Right atrium auricular region (tissue), 2 donors: ENCODE results near the gene MARK3. TPM values are rescaled to one million over a fixed set of nuclear protein-coding genes. Genes with fewer than 3 reads are reported as not detected.

Source experiments
- DNase-seq: peaks from one replicate; pipeline ENCODE4 v3.0.0-alpha.2; 2019; ENCODE audit warnings: low spot score
- H3K27ac ChIP-seq, 2 donors: fragments of 200-600 bp; sonication (generic); 1 replicate in 1 of 2; 2 replicates in 1 of 2; pipeline ENCODE4 v1.5.1; 2016 to 2019
- H3K27me3 ChIP-seq, 2 donors: fragments of 200-600 bp; sonication (generic); one replicate each; pipeline versions ENCODE4 v1.5.1 to v1.6.0; 2017 to 2019
- H3K36me3 ChIP-seq: fragments of 200-600 bp; sonication (generic); one replicate; pipeline ENCODE4 v1.5.1; 2016
- H3K4me1 ChIP-seq, 2 donors: fragments of 200-600 bp; sonication (generic); one replicate each; pipeline versions ENCODE4 v1.5.1 to v1.6.0; 2017 to 2019
- H3K4me3 ChIP-seq, 2 donors: fragments of 200-600 bp; sonication (generic); 1 replicate in 1 of 2; 2 replicates in 1 of 2; pipeline ENCODE4 v1.5.1; 2017 to 2019; ENCODE audit warnings: mild to moderate bottlenecking in 1 of 2, moderate library complexity in 1 of 2
- H3K9me3 ChIP-seq, 2 donors: fragments of 200-600 bp; sonication (generic); one replicate each; pipeline ENCODE4 v1.5.1; 2019
- CTCF ChIP-seq, 2 donors: fragments of 200-600 bp; sonication (generic); IDR thresholded peaks; one replicate each; pipeline ENCODE4 v1.5.1; 2019; ENCODE audit warnings: antibody characterized with exemption in 2 of 2
- total RNA-seq, 2 donors: library from RNA; depleted of rRNA; stranded (reverse); fragments of >200 nt; gene quantifications; one replicate each; pipeline ENCODE4 v1.1.0, GENCODE V29; 2016

The MARK3 gene
- total RNA-seq, 2 donors from 2014 or later, result 71.7 to 74.2 TPM

GRCh38 chr14:103545915-103546651 lies 160.9 kb downstream of the MARK3 start:
- peak overlapping the region in 1 of 2 donors; percentile 72 for H3K27ac ChIP-seq
- no peaks in the 10 kb centered on the region for H3K9me3 ChIP-seq
- no peak overlapping the region for H3K4me3 ChIP-seq
- H3K4me1 ChIP-seq, result peaks cover 0 to 70% of the 10 kb centered on the region in 2 donors
- DNase-seq, result no peak
- H3K36me3 ChIP-seq, result no peaks in the 10 kb centered on the region
- no peak for TF ChIP-seq CTCF (IDR thresholded peaks at IDR 0.05)
- H3K27me3 ChIP-seq, result no peaks in the 10 kb centered on the region

GRCh38 chr14:103546652-103547454 lies 161.6 kb downstream of the MARK3 start:
- peak; percentile 88 to 94 for TF ChIP-seq CTCF (IDR thresholded peaks at IDR 0.05)
- Histone ChIP-seq H3K4me1 (peaks cover 0 to 70% of the 10 kb centered on the region in 2 donors), H3K4me3 (no peak overlapping the region), H3K27me3 (no peaks in the 10 kb centered on the region), H3K27ac (peak overlapping the region in 1 of 2 donors; percentile 3), H3K9me3 (no peaks in the 10 kb centered on the region), H3K36me3 (no peaks in the 10 kb centered on the region)
- no peak for DNase-seq

- no peak overlapping the region for H3K27ac ChIP-seq
- no peak overlapping the region for H3K4me3 ChIP-seq
- H3K4me1 ChIP-seq, result peaks cover 0 to 70% of the 10 kb centered on the region in 2 donors
- no peaks in the 10 kb centered on the region for H3K9me3 ChIP-seq
- H3K36me3 ChIP-seq, result no peaks in the 10 kb centered on the region
- no peak for TF ChIP-seq CTCF (IDR thresholded peaks at IDR 0.05)
- no peaks in the 10 kb centered on the region for H3K27me3 ChIP-seq
- no peak for DNase-seq
These were observed 162.3 kb downstream of the MARK3 start for GRCh38 chr14:103547455-103547940.

GRCh38 chr14:103547941-103548462 lies 162.8 kb downstream of the MARK3 start:
- Histone ChIP-seq H3K4me1 (peaks cover 0 to 70% of the 10 kb centered on the region in 2 donors), H3K4me3 (no peak overlapping the region), H3K27me3 (no peaks in the 10 kb centered on the region), H3K36me3 (no peaks in the 10 kb centered on the region), H3K27ac (no peak overlapping the region), H3K9me3 (no peaks in the 10 kb centered on the region)
- DNase-seq, result no peak
- no peak for TF ChIP-seq CTCF (IDR thresholded peaks at IDR 0.05)

- Histone ChIP-seq H3K36me3 (no peaks in the 10 kb centered on the region), H3K27me3 (no peaks in the 10 kb centered on the region), H3K4me3 (no peak overlapping the region), H3K4me1 (peaks cover 0 to 69% of the 10 kb centered on the region in 2 donors), H3K27ac (peak overlapping the region; percentile 90 to 98), H3K9me3 (no peaks in the 10 kb centered on the region)
- no peak for TF ChIP-seq CTCF (IDR thresholded peaks at IDR 0.05)
- no peak for DNase-seq
These were observed 163.5 kb downstream of the MARK3 start for GRCh38 chr14:103548463-103549351.
